CD14-positive monocyte (primary cell): ENCODE results near the gene MVB12B. TPM values are rescaled to one million over a fixed set of nuclear protein-coding genes. Genes with fewer than 3 reads are reported as not detected.

Experiments
- DNase-seq, 3 donors: peaks; one replicate each; pipeline ENCODE4 v3.0.0-alpha.2; 2011 to 2022
- H2AFZ ChIP-seq: 2 replicates; pipeline ENCODE4 v1.6.0; 2012; ENCODE audit warnings: mild to moderate bottlenecking, low read depth, low read length, inconsistent platforms; ENCODE audit not compliant: insufficient read depth, poor library complexity, severe bottlenecking
- H3K27ac ChIP-seq, 2 donors: 1 replicate in 1 of 2; 2 replicates in 1 of 2; pipeline ENCODE4 v1.5.1; 2012 to 2013; ENCODE audit warnings: low read length in 2 of 2, control low read depth in 1 of 2, inconsistent platforms in 1 of 2, low read depth in 1 of 2, mild to moderate bottlenecking in 1 of 2
- H3K27me3 ChIP-seq, 2 donors: one replicate each; pipeline versions ENCODE4 v1.6.0 to v1.6.1; 2011 to 2013; ENCODE audit warnings: low read length in 2 of 2; ENCODE audit not compliant: control insufficient read depth in 2 of 2, insufficient read depth in 2 of 2
- H3K36me3 ChIP-seq, 2 donors: replicated peaks in 1 of 2; 1 replicate in 1 of 2; 2 replicates in 1 of 2; pipeline versions ENCODE4 v1.5.1 to v1.6.1; 2012 to 2013; ENCODE audit warnings: low read length in 2 of 2, control low read depth in 1 of 2, inconsistent platforms in 1 of 2, mild to moderate bottlenecking in 1 of 2; ENCODE audit not compliant: insufficient read depth in 2 of 2, control insufficient read depth in 1 of 2
- H3K4me1 ChIP-seq, 2 donors: 1 replicate in 1 of 2; 2 replicates in 1 of 2; pipeline versions ENCODE4 v1.5.1 to v1.6.1; 2012 to 2013; ENCODE audit warnings: low read length in 2 of 2, control low read depth in 1 of 2, inconsistent platforms in 1 of 2, mild to moderate bottlenecking in 1 of 2, moderate library complexity in 1 of 2; ENCODE audit not compliant: insufficient read depth in 2 of 2, control insufficient read depth in 1 of 2
- H3K4me2 ChIP-seq: replicated peaks from 2 replicates; pipeline ENCODE3; 2012; ENCODE audit warnings: low read length, moderate library complexity, mild to moderate bottlenecking; ENCODE audit not compliant: poor library complexity, severe bottlenecking; ENCODE audit errors: extremely low read depth
- H3K4me3 ChIP-seq, 3 experiments: fragments of 200-600 bp in 1 of 3; sonication (generic) in 1 of 3; replicated peaks in 1 of 3; 1 replicate in 2 of 3; 2 replicates in 1 of 3; pipeline ENCODE4 v1.5.1; 2011 to 2013; ENCODE audit warnings: low read length in 3 of 3, mild to moderate bottlenecking in 3 of 3, control low read depth in 2 of 3, low read depth in 2 of 3, inconsistent platforms in 1 of 3, moderate library complexity in 1 of 3
- H3K79me2 ChIP-seq: 2 replicates; pipeline ENCODE4 v1.6.0; 2012; ENCODE audit warnings: mild to moderate bottlenecking, control low read depth, inconsistent platforms, low read length, moderate library complexity; ENCODE audit not compliant: insufficient read depth
- H3K9ac ChIP-seq: 2 replicates; pipeline ENCODE4 v1.6.0; 2017; ENCODE audit warnings: low read length, mild to moderate bottlenecking; ENCODE audit not compliant: insufficient read depth, poor library complexity, severe bottlenecking
- H3K9me3 ChIP-seq, 2 donors: replicated peaks in 1 of 2; 1 replicate in 1 of 2; 2 replicates in 1 of 2; pipeline versions ENCODE4 v1.5.1 to v1.6.1; 2012 to 2013; ENCODE audit warnings: low read length in 2 of 2, control low read depth in 1 of 2; ENCODE audit not compliant: control insufficient read depth in 1 of 2, insufficient read depth in 1 of 2
- H4K20me1 ChIP-seq: 2 replicates; pipeline ENCODE4 v1.6.0; 2012; ENCODE audit warnings: mild to moderate bottlenecking, low read length, control low read depth, moderate library complexity; ENCODE audit not compliant: insufficient read depth
- H3K27ac Mint-ChIP-seq, 7 donors: one replicate each; pipeline ENCODE4 v1.8.0; 2020; ENCODE audit warnings: mild to moderate bottlenecking in 7 of 7, mixed read lengths in 7 of 7, moderate library complexity in 6 of 7, inconsistent platforms in 2 of 7
- H3K27me3 Mint-ChIP-seq, 3 donors: one replicate each; pipeline ENCODE4 v1.8.0; 2021 to 2022; ENCODE audit warnings: low read depth in 3 of 3, mild to moderate bottlenecking in 3 of 3, mixed read lengths in 3 of 3, moderate library complexity in 3 of 3, inconsistent platforms in 1 of 3
- H3K36me3 Mint-ChIP-seq, 2 donors: one replicate each; pipeline ENCODE4 v1.8.0; 2020; ENCODE audit warnings: mixed read lengths in 2 of 2, inconsistent platforms in 1 of 2, mild to moderate bottlenecking in 1 of 2
- H3K4me1 Mint-ChIP-seq: one replicate; pipeline ENCODE4 v1.8.0; 2020; ENCODE audit warnings: mild to moderate bottlenecking, mixed read lengths
- H3K4me3 Mint-ChIP-seq, 2 donors: one replicate each; pipeline ENCODE4 v1.8.0; 2020; ENCODE audit warnings: mild to moderate bottlenecking in 2 of 2, mixed read lengths in 2 of 2, moderate library complexity in 1 of 2
- H3K9me3 Mint-ChIP-seq, 7 donors: one replicate each; pipeline ENCODE4 v1.8.0; 2020 to 2022; ENCODE audit warnings: mixed read lengths in 7 of 7, mild to moderate bottlenecking in 6 of 7, moderate library complexity in 6 of 7, inconsistent platforms in 2 of 7
- WGBS: methylation state at CpG from one replicate; pipeline ENCODE4 v1.1.5; 2013; ENCODE audit warnings: missing lambda C conversion rate; ENCODE audit not compliant: insufficient coverage; 5-methylcytosine and 5-hydroxymethylcytosine counted together
- intact Hi-C, 2 donors: fragments of 100-400 bp; cut with micrococcal nuclease; formaldehyde crosslinking; loops; one replicate each; pipeline versions ENCODE4 v1.15.0 to v1.15.1; 2023
- polyA plus RNA-seq, 3 donors: library from polyadenylated mRNA; depleted of rRNA in 1 of 3; unstranded in 2 of 3; stranded (reverse) in 1 of 3; fragments of 300-500 nt in 2 of 3; fragments of >200 nt in 1 of 3; fragmentation: Illumina TruSeq in 2 of 3; gene quantifications; 1 replicate in 2 of 3; 2 replicates in 1 of 3; pipeline ENCODE4 v1.2.3, GENCODE V29; 2012 to 2021
- TF ChIP-seq, protein P1 (sequence below): fragments of 200-600 bp; IDR thresholded peaks from one replicate; pipeline ENCODE4 v1.8.0; 2022; ENCODE audit warnings: antibody characterized with exemption, mild to moderate bottlenecking

Gene MVB12B
- polyA plus RNA-seq, 3 donors, result 2.8 to 8.1 (median 3.5) TPM

DNA sequence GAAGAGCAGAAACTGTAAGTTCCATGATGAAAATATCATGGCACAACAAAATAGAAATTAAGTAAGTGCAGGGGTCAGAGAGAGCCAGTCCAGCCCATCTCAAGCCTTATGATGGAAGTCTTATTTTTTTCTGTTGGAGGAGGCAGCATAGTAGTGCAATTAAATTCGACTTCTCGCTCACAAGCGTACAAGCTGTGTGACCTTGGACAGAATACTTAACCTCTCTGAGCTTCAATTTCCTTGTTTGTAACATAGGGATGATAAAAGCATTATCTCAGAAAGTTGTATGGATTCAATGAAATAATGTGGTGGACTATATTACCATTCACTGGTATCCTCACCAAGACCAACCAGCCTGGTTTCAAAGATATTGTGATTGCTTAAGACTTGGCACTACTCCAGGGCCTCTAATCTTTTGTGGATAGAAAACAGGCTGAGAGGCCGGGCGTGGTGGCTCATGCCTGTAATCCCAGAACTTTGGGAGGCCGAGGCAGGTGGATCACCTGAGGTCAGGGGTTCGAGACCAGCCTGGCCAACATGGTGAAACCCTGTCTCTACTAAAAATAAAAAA lies 26.8 kb upstream of the MVB12B start:
- Histone ChIP-seq H3K27ac (no peak overlapping the region), H3K4me2 (no peak overlapping the region), H3K9me3 (no peaks in the 10 kb centered on the region), H3K9ac (no peak overlapping the region), H3K4me1 (no peaks in the 10 kb centered on the region), H4K20me1 (no peaks in the 10 kb centered on the region), H3K36me3 (no peaks in the 10 kb centered on the region), H3K79me2 (no peaks in the 10 kb centered on the region), H3K4me3 (no peak overlapping the region), H3K27me3 (no peaks in the 10 kb centered on the region), H2AFZ (no peak overlapping the region)
- Mint-ChIP-seq H3K4me3 (no peak overlapping the region), H3K27ac (no peak overlapping the region), H3K36me3 (no peaks in the 10 kb centered on the region), H3K27me3 (peaks cover 3 to 6% (median 5%) of the 10 kb centered on the region in 3 donors), H3K9me3 (no peaks in the 10 kb centered on the region), H3K4me1 (peaks cover 2% of the 10 kb centered on the region)
- no peak for DNase-seq
- TF ChIP-seq, protein P1, sequence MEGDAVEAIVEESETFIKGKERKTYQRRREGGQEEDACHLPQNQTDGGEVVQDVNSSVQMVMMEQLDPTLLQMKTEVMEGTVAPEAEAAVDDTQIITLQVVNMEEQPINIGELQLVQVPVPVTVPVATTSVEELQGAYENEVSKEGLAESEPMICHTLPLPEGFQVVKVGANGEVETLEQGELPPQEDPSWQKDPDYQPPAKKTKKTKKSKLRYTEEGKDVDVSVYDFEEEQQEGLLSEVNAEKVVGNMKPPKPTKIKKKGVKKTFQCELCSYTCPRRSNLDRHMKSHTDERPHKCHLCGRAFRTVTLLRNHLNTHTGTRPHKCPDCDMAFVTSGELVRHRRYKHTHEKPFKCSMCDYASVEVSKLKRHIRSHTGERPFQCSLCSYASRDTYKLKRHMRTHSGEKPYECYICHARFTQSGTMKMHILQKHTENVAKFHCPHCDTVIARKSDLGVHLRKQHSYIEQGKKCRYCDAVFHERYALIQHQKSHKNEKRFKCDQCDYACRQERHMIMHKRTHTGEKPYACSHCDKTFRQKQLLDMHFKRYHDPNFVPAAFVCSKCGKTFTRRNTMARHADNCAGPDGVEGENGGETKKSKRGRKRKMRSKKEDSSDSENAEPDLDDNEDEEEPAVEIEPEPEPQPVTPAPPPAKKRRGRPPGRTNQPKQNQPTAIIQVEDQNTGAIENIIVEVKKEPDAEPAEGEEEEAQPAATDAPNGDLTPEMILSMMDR, result no peak
- intact Hi-C loops, result loop anchor here (5.0 kb wide), 3 partner anchors 98 to 193 kb away; no protein-coding TSS in a partner anchor
- WGBS, result 71% methylated on average over 4 of the region's 7 CpGs

DNA sequence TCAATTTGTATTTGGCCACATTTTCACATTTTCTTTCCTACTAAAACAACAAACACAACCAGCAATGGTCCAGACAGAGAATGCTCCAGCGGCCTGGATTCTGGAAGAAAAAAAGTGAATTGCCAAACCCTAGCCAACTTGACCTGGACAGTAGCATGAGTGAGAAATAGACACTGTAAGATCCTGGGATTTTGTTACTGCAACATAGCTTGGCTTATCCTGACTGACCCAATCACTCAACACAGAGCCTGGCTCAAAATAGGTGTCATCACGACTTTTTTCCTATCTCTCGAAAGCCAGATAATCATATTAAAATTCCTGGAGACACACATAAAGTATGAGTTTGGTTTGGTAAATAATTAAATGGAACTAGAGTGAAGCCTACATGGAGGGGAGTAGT lies 25.4 kb upstream of the MVB12B start:
- H3K27ac Mint-ChIP-seq, result no peak overlapping the region
- H3K36me3 Mint-ChIP-seq, result no peaks in the 10 kb centered on the region

More for the DNA sequence above, 25.4 kb upstream of the MVB12B start:
- H3K27me3 ChIP-seq, result no peaks in the 10 kb centered on the region
- intact Hi-C loops, result loop anchor here (5.0 kb wide), 3 partner anchors 96 to 191 kb away; no protein-coding TSS in a partner anchor
- no CpG with 5 or more reads among the region's 3 CpGs for WGBS
- no peak overlapping the region for H2AFZ ChIP-seq
- no peaks in the 10 kb centered on the region for H3K9me3 Mint-ChIP-seq
- H3K27ac ChIP-seq, result no peak overlapping the region
- H3K4me3 Mint-ChIP-seq, result no peak overlapping the region
- no peak for DNase-seq
- no peak overlapping the region for H3K4me2 ChIP-seq
- H3K9ac ChIP-seq, result no peak overlapping the region
- H4K20me1 ChIP-seq, result no peaks in the 10 kb centered on the region
- H3K79me2 ChIP-seq, result no peaks in the 10 kb centered on the region
- no peaks in the 10 kb centered on the region for H3K9me3 ChIP-seq
- H3K27me3 Mint-ChIP-seq, result peaks cover 1 to 5% (median 4%) of the 10 kb centered on the region in 3 donors
- H3K4me1 ChIP-seq, result no peaks in the 10 kb centered on the region
- TF ChIP-seq, protein P1, result no peak
- H3K4me1 Mint-ChIP-seq, result peaks cover 2% of the 10 kb centered on the region
- H3K4me3 ChIP-seq, result no peak overlapping the region
- no peaks in the 10 kb centered on the region for H3K36me3 ChIP-seq
